ENCODE data around the gene FARP2.

GRCh38 chr2:241437179-241437578, 81.1 kb downstream of the FARP2 start:
- no peak for TF ChIP-seq CEBPB (IDR thresholded peaks at IDR 0.05)
- TF ChIP-seq NFIC (IDR thresholded peaks at IDR 0.05): no peak
- no peak for TF ChIP-seq MAX (IDR thresholded peaks at IDR 0.05)
- TF ChIP-seq RAD21 (IDR thresholded peaks at IDR 0.05; ENCODE audit: low read depth): no peak
- TF ChIP-seq CREB1 (IDR thresholded peaks at IDR 0.05; ENCODE audit: low read depth): no peak
- TF ChIP-seq USF1 (IDR thresholded peaks at IDR 0.05): no peak
- TF ChIP-seq EP300 (IDR thresholded peaks at IDR 0.05; ENCODE audit: borderline replicate concordance): no peak
- TF ChIP-seq FOXM1 (IDR thresholded peaks at IDR 0.05; ENCODE audit: borderline replicate concordance, low read depth): no peak
- no peak for TF ChIP-seq TAF1 (IDR thresholded peaks at IDR 0.05; ENCODE audit: low read depth)

Measured in Ishikawa (cell line).